ENCODE data around the gene RPS3.
A peak's percentile ranks its signal among the peaks of the same experiment; 100 is the strongest.
"Not testable (repeated sequence)": the region's sequence is repeated elsewhere in the genome, so short reads cannot be mapped to it uniquely, and the experiment has no call there.

The RPS3 gene

DNA sequence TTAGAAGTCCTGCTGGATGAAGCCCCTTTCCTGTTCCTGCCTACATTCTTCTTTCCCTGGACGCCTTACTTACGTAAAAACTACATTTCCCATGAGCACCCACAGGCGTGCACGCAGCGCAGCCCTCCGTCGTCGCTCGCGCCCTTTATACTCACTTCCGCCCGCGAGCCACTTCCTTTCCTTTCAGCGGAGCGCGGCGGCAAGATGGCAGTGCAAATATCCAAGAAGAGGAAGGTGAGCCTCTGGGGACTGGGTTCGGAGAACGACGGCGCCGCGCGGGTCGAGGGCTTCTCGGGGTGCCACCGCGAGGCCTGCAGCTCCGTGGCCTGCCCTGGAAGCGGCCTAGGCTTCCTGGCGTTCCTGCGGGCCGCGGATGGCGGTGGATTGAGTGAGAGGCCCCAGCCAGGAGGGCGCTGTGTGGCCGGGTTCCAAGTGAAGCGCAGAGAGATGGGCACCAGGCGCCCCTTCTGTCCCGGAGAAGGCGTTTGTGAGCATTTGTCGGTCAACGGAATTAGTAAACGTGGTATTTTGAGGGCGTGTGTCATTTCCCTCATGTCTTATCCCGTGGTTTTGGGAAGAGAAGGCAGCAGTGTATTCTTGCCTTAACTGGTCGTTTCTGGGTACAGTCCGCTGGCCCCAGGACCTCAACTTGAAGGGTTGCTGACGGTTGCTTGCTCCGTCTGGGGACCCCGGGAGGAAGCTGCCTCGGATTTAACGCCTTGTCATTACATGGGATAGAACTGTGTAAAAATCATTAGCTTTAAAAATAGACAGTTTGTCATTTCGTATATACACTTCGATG, at the start of gene RPS3:
Gene RPS3, plus strand, starts transcription at position 175 of the 802 bp plus-strand sequence. Its CDS starts 30 bp downstream, at position 205.
- peak; percentile 81 for DNase-seq

DNA sequence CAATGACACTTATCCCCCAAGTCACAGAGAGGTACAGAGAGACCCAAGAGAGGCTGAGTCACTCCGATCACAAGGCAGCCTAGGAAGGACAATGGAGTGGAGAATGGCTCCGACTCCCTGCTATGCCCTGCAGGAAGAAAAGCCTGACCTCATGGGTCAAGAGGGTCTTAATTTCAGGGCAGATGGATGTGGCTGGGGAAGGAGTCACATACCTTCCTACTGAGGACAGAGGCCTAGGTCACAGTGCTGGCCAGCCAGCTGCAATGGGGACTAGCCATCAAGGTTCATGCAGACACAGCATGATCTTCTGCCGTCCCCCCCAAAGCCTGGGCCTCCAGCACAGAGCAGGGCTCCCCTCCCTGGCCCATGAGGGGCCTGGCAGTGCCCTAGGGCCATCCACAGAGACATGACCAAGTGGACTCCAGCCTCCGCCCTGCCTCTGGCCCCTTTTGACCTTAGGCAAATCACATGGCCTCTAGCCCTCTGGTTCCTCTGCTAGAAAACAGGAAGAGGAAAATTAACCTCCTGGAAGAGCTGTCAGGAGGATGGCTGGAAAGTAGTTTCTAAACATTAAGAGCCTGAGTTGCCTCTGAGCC, 49.7 kb upstream of the RPS3 start:
- no peak for DNase-seq

DNA sequence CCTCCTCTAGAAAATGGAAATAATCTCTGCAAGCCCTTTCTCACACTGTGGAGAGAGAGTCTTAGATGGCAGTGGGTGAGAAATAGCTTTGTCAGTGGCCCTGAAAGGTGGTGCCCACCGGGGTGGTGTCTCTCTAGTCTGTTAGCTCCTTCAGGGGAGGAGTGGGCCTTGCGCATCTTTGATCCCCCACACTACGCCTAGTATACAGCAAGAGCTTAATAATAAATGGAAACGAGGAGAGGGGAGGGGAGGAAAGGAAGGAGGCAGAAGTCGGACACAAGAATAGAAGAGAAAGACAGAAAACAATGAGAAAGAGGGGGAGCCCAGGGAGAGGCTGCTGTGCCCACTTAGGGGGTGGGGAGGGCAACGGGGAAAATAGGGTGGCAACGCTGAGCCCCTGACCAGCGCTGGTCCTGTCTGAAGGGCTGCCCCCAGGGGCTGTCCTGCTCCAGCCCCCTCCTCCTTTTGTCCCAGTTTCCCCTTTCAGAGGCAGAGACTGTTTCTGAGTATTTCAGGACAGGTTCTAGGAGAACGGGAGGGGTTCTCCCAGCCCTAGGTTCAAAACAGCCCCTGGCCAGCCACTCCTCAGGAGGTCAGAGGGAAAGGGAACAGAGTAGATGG, 49.1 kb upstream of the RPS3 start:
- no peak for DNase-seq

DNA sequence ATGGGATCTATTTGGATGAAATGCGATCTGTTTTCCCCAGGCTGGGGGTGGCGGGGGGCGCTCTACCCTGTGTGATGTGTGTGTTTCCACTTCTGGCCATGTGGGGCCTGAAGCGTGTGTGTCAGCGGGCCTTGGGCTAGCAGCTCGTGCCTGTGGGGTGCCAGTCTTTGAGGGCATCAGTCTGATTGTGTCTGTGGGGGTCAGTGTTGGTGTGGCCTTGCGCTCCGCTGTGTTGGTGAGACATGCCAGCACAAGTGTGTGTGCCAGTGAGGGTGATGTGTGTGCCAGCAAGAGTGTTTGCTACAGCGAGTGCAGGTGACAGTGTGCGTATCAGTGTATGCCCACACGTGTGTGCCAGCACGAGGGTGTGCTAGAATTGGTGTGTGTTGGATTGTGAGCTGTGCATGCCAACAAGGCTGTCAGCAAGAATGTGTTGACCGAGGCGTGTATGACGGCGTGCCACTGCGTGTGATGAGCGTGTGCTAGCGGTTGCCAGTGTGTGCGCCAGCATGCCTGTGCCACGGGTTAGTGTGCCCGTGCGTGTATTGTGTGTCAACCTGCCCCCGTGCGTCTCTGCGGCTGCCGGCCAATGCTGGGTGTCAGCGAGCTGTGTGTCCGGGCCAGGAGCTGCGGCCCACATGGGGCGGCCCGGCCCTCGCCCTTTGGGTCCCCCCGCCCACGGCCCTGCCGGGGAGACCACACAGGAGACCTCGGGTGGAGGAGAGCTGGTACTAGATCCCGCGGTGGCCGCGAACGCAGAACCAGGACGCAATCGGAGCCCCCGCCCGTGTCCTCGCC, 48.4 kb upstream of the RPS3 start:
- DNase-seq = no peak

DNA sequence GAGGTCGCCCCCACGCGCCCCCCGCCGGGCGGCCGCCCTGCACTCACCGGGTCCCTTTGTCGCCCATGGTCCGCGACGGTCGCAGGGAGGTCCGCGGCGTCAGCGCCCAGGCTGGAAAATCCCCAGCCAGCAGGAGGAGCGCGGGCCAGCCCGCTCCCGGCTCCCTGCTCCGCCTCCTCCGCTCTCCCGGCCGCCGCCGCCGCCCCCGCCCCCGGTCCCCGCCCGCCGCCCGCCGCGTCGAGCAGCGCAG, 47.9 kb upstream of the RPS3 start, which contains the start of gene ARRB1:
Gene ARRB1, minus strand, starts transcription at position 121 of the 250 bp plus-strand sequence. Its CDS starts 54 bp downstream, at position 67.
- no peak for DNase-seq

DNA sequence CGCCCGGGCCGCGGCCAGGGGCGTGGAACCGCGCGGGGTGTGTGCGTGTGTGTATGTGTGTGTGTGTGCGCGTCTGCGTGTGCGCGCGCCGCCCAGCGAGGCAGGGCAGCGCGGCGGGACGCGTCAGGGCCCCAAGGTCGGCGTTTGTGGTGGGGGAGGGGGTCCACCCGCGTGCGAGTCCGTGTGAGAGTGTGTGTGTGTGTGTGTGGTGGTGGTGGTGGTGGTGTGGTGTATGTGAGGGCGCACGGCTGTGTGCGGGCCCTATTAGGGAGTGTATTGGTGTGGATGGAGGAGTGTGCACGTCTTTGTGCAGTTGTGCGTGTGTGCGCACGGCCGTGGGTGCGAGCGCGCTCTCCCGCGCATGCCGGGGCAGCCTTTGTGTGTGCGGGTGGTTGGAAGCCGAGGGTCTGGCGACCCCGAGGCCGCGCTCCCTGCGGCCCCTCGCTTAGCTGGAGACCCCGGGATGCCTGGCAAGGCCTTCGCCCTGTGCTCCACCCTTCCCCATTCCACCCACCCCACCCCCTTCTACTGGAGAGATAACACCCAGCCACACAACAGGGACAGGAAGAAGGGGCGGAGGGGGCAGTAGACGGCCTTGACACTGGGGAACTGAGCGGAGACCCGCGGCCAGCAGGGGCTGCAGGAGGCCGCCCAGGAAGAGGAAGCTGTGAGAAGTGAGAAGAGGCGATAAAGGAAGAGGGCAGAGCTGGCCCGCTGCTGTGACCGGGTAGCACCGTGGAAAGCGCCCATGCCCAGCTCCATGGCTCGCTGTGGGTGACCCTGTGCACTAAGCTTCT, 47.3 kb upstream of the RPS3 start:
- no peak for DNase-seq

DNA sequence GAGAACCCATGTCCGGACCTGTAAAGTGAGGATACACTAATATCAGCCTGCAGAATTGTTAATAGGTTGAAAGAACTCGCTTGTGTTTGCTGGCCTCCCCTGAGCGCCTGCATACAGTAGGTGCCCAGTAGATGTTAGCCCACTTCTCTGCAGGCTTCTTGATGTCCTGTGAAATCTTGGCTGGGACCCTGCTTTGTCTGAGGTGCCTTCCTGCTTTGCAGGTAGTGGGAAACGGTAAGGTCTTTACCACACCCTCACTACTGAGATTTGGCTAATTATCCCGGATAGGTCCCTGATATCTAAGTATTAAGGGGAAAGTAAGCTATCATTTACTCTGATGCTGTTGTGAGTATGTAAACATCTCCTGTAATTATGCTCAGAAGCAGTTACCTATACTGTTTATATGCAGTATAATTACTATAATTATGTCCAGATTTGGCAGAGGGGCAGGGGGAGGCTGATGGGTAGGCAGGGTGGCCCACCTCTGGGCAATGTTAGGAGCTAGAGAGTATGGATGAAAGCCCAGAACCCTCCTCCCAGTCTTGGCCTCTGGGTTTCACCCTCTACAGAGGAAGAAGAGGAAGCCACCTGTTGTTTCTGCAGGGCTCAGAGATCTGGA, 46.6 kb upstream of the RPS3 start:
- DNase-seq = no peak

DNA sequence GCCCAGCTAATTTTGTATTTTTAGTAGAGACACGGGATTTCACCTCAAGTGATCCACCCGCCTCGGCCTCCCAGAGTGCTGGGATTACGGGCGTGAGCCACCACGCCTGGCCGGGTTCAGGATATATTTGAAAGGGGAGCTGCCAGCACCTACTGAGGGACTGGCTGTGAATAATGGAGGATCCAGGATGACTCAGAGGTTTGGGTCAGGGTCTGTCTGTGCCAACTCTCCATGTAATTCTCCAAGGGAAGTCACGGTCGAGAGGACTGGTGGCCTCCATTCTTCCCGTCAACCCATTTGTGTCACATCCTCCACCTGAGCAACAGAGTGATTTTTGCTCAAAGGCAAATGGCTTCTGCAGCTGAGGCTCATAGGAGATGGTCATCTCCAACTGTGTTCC, 44.3 kb upstream of the RPS3 start:
- no peak for DNase-seq

DNA sequence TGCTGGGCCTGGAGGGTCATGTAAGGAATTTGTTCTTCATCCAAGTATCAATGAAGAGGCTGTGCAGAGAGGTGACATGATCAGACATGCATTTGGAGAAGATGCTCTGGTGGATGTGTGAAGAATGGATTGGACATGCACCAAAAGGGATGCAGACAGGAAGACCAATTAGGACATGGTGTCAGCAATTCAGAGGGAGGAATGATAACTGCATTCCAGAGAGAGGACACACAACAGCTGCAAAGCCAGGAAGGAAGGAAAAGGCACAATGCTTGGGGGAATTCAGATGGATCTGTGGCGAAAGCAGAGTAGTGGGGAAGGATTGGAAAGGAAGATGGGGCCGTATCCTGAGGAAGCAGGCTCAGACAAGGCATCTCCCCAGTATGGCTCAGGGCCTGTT, 42.7 kb upstream of the RPS3 start:
- no peak for DNase-seq

DNA sequence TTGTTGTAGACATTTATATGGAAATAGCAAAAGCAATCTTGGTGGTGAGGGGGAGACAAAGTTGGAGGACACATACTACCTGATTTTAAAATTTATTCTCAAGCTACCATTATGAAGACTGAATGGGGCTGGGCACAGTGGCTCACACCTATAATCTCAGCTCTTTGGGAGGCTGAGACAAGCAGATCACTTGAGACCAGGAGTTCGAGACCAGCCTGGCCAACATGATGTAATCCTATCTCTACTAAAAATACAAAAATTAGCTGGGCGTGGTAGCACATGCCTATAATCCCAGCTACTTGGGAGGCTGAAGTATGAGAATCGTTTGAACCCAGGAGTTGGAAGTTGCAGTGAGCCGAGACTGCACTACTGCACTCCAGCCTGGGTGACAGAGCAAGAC, 37.0 kb upstream of the RPS3 start:
- DNase-seq = not testable (repeated sequence)

DNA sequence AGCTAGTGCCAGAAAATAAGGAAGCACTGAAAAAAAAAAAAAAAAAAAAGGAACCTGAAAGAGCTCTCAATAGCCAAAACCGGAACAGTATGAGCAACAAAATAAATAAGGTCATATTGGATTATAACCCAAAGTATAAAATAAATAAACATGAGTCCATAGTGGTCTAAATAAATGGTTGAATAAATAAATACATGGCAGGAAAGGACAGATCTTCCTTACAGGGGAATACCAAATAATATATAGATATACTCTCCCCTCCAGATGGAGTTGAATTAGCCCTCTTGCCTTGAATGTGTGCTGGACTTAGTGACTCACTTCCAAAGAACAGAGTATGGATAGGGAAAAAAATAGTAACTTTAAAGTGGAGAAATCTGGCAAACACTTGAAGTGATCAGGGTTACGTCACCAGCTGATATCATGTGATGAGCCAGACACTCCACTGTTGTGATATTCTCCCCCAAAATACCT, 33.6 kb upstream of the RPS3 start:
- no peak for DNase-seq

DNA sequence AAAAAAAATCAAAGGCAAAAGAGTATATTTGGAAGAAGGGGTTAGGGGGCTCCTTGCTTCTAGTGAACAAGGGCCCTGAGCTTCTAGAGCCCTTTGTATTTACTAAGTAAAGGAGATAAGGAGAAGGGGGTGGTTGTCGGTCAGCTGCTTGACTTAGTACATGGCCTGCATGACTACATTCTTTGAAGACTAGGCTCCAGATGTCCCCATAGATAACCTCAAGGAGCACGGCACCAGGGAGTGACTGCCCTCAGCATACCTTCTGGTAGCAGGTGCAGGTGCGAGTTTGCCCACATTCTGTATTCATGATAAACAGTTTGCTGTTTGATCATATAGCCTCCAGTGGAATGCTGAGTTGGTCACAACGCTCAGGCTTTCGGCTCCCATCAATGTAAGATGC, 32.5 kb upstream of the RPS3 start:
- not testable (repeated sequence) for DNase-seq

DNA sequence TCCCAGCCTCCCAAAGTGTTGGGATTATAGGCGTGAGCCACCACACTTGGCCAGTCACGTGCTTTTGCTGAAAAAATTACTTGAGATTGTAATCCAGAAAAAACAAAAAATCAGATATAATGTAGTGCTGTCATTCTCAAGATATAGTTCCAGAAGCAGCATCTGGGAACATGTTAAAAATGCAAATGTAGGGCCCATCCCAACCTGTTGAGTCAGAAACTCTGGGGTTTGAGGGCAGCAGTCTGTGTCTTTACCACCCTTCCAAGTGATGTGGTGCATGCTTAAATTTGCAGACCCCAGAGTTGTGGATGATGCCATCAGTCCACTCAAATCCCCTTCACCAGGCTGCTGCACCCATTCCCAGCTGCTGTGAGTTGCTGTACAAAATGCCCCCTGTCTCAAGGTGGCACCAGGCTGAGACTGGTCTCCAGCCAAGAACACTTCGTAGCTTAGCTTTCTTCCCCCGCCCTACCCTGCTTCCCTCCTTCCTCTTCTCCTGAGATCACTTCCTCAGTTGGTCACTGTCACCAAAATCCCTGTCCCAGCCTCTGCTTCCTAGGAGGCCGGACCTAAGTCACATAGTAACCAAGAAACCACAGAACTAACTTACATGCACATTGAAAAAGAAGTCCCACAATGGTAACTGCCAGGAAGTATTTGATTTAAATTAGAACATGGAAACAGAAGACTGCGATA, 29.6 kb upstream of the RPS3 start:
- DNase-seq = no peak

DNA sequence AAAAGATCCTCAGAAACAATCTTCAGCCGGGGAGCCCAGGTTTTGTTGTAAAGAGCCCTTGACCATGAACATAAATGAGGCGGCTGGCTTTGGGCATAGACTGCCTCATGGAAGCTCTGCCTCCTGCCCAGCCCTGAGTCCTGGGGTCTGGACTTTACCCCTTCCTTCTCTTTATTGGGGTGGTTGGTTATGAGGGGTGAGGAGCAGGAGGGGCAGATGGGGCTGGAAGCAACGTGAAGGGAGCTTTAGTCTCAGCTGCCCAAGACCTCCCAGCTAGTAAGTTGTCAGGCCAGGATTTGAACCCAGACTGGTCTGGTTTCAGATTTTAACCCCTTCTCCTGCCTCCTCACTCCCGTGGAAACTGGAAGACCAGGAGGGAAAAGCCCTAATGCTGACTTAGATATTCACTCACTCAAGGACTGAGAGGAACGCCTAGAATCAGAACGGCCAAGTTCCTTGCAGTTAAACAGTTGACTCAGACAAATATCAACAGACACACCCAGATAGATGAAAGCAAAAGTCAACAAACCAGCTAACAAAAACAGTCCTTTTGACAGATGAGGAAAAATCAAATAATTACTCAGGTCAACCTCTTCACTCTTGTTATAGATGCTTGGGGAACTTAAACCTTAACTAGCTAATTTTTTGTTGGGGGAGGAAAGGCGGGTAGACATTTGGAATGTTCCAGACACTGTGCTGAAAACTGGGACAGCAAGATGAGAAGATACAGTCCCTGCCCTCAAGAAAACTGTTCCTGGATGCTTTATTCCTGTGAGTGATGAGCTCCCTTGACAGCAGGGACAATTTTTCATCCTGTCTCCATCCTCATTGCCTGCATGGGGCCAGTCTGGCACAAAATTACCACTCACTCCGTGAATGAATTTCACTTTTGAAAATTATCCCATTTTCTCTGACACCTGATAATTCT, 27.1 kb upstream of the RPS3 start:
- DNase-seq = no peak

DNA sequence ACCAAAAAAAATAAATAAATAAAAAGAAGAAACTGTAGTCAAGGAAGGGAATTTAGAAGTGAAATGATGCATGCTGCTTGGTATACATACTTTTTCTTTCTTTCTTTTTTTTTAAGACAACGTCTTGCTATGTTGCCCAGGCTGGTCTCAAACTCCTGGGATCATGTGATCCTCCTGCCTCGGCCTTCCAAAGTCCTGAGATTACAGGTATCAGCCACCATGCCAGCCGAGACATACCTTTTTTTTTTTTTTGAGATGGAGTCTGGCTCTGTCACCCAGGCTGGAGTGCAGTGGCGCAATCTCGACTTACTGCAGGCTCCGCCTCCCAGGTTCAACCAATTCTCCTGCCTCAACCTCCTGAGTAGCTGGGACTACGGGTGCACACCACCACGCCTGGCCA, 26.1 kb upstream of the RPS3 start:
- DNase-seq = no peak

DNA sequence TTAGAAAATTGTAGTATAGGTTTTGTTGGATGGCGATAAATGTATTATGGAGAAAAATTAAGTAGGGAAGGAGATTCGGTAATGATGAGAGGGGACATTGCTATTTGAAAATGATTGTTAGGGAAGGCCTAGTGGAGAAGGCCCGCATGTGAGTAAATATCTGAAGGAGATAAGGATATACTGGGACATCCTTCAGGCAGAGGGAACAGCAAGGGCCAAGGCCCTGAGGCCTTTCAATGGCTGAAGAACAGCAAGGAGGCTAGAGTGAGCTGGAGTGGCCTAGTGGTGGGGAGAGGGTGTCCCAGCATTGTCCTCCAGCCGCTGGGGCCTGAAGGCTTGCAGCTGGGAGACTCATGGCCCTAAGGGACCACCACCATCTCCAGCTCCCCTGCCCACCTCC, 24.7 kb upstream of the RPS3 start:
- DNase-seq = no peak

DNA sequence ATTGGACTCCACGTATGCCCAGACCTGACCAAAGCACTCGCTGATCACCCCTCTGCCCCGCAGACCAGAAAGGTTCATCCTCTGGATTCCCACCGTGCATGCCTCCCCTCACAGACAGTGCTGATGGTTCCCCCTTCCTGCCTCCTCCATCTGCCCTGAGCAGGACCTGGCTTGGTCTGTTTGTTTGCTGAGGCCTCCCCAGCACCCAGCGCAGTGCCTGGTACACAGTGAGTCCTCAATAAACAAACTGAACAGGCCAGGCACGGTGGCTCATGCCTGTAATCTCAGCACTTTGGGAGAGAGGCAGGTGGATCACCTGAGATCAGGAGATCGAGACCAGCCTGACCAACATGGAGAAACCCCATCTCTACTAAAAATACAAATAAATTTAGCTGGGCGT, 23.7 kb upstream of the RPS3 start:
- DNase-seq = no peak

DNA sequence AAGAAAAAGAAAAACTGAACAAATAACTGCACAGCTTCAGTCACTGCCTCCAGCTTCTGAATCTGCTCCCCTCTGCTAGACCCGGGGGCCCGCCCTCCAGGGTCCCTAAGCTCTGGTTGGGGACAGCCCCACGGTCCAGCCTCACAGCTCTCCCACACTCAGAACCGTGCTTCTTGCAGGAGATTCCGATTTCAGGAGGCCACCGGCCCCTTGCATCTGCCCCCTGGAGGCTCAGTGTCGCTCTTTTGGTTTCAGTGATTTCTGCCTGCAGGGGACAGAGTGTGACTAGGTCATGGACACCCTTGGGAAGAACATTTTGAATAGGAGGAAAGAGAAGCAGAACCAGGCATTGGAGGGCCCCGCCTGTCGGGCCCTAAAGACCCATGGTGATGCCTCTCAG, 23.1 kb upstream of the RPS3 start:
- no peak for DNase-seq

DNA sequence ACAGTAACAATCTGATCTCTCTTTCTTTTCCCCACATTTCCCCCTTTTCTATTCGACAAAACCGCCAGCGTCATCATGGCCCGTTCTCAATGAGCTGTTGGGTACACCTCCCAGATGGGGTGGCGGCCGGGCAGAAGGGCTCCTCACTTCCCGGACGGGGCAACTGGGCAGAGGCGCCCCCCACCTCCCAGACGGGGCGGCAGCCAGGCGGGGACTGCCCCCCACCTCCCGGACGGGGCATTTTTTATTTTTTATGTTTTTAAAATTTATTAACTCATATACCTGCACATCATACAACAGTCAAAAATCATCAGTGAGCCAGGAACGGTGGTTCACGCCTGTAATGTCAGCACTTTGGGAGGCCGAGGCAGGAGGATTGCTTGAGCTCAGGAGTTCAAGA, 20.5 kb upstream of the RPS3 start:
- DNase-seq = not testable (repeated sequence)

DNA sequence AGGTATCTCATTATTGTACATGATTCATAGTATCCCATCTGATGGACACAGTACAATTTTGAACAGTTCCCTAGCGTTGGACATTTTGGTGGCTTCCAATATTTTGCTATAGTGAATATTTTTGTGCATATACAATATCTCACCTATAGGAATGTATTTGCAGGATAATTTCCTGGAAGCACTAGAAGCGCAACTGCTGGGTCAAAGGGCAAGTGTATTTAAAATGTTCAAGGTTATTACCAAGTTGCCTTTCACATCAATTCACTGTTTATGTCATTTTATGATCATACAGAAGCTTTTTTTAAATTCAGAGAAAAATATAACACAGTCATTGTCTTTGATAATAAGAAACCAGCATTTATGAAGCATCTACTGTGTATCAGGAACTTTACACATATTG, 19.1 kb upstream of the RPS3 start:
- no peak for DNase-seq
